RWPE2 (cell line): ENCODE results near the gene ADCY2.

Experiments used
- ATAC-seq: fragments of 200-7000 bp; cut with Tn5 transposase; 3 replicates; pipeline ENCODE4 v1.9.1; 2021; ENCODE audit warnings: low read depth
- DNase-seq: peaks from one replicate; pipeline ENCODE4 v3.0.0-alpha.2; 2020; ENCODE audit warnings: low spot score
- H3K27ac ChIP-seq: fragments of 450-650 bp; 2 replicates; pipeline ENCODE4 v1.5.1; 2017; ENCODE audit warnings: mild to moderate bottlenecking; ENCODE audit not compliant: poor library complexity, severe bottlenecking
- H3K27me3 ChIP-seq: fragments of 250-450 bp; sonication (Bioruptor Pico); 2 replicates; pipeline ENCODE4 v1.5.1; 2021; ENCODE audit warnings: mild to moderate bottlenecking, moderate library complexity; ENCODE audit not compliant: insufficient read depth, poor library complexity, severe bottlenecking
- H3K36me3 ChIP-seq: fragments of 250-450 bp; sonication (Bioruptor Pico); 2 replicates; pipeline ENCODE4 v1.5.1; 2020; ENCODE audit warnings: low read depth, mild to moderate bottlenecking, moderate library complexity
- H3K4me1 ChIP-seq: fragments of 250-450 bp; sonication (Bioruptor Pico); 2 replicates; pipeline ENCODE4 v1.5.1; 2021; ENCODE audit warnings: mild to moderate bottlenecking, moderate library complexity; ENCODE audit not compliant: insufficient read depth, poor library complexity, severe bottlenecking
- H3K4me3 ChIP-seq: fragments of 250-450 bp; sonication (Bioruptor Pico); 2 replicates; pipeline ENCODE4 v1.5.1; 2021; ENCODE audit warnings: mild to moderate bottlenecking, moderate library complexity; ENCODE audit not compliant: severe bottlenecking
- H3K9me3 ChIP-seq: fragments of 250-450 bp; sonication (Bioruptor Pico); 2 replicates; pipeline ENCODE4 v1.5.1; 2021; ENCODE audit warnings: mild to moderate bottlenecking, moderate library complexity; ENCODE audit not compliant: severe bottlenecking
- CTCF ChIP-seq: fragments of 450-650 bp; IDR thresholded peaks from one replicate; pipeline ENCODE4 v1.5.1; 2017; ENCODE audit warnings: mild to moderate bottlenecking, moderate library complexity; ENCODE audit not compliant: poor library complexity, severe bottlenecking

The ADCY2 gene

GRCh38 chr5:7577381-7577780 is 181.4 kb downstream of the ADCY2 start:
- no peak overlapping the region for H3K27ac ChIP-seq
- H3K4me1 ChIP-seq = no peaks in the 10 kb centered on the region
- H3K4me3 ChIP-seq = no peak overlapping the region
- H3K27me3 ChIP-seq = peaks cover 14% of the 10 kb centered on the region
- no peak for ATAC-seq
- no peak for DNase-seq
- no peaks in the 10 kb centered on the region for H3K36me3 ChIP-seq
- H3K9me3 ChIP-seq = no peaks in the 10 kb centered on the region
- TF ChIP-seq CTCF = no peak

DNA sequence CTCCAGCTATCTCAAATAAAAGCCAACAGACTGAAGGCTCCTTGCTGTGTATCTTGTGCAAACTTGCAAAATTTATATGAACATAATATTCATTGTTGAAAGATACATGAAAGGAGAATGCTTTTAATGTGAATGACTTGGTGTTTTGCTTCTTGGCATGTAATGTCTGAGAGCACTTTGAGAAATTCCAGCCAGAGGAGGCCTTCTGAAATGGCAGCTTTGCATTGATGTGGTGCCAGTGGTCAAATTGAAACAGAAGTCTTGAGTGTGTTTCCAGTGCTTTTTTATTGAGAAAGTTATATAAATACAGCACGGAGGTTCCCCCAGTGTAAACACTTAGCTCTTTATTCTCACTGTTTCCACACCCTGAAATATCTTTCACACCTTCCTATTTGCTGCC is 182.1 kb downstream of the ADCY2 start:
- Histone ChIP-seq H3K9me3 (no peaks in the 10 kb centered on the region), H3K4me1 (no peaks in the 10 kb centered on the region), H3K36me3 (no peaks in the 10 kb centered on the region), H3K27me3 (peaks cover 14% of the 10 kb centered on the region), H3K4me3 (no peak overlapping the region), H3K27ac (no peak overlapping the region)
- no peak for ATAC-seq
- no peak for TF ChIP-seq CTCF
- DNase-seq = no peak

- no peak overlapping the region for H3K27ac ChIP-seq
- no peaks in the 10 kb centered on the region for H3K36me3 ChIP-seq
- peaks cover 3% of the 10 kb centered on the region for H3K27me3 ChIP-seq
- no peak for TF ChIP-seq CTCF
- DNase-seq (no peak), ATAC-seq (no peak)
- peaks cover 5% of the 10 kb centered on the region for H3K9me3 ChIP-seq
- no peak overlapping the region for H3K4me3 ChIP-seq
- no peaks in the 10 kb centered on the region for H3K4me1 ChIP-seq
Measured at GRCh38 chr5:7584749-7585148, 188.8 kb downstream of the ADCY2 start.

GRCh38 chr5:7585807-7586206 is 189.9 kb downstream of the ADCY2 start:
- Histone ChIP-seq H3K36me3 (no peaks in the 10 kb centered on the region), H3K9me3 (peaks cover 5% of the 10 kb centered on the region), H3K27me3 (peaks cover 5% of the 10 kb centered on the region), H3K4me3 (no peak overlapping the region), H3K27ac (no peak overlapping the region), H3K4me1 (no peaks in the 10 kb centered on the region)
- DNase-seq (no peak), ATAC-seq (no peak)
- TF ChIP-seq CTCF = no peak

DNA sequence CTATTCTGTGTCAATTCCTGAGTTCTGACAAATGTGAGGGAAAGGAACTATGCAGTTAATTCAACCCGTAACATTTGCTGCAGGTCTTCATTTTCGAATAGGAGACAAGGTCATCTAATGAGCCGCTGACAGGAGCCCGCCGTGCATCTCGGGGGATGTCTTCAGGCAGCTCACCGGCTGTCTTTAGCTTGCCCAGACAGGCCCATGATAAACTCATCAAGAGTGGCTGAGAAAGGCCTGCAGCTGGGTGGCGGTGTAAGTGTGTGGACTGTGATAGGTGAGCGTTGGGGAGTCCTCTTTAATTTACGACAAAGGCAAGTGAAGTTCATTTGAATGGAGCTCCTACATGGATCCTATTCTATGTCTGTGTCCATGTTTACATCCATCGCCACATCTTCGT is 190.5 kb downstream of the ADCY2 start:
- Histone ChIP-seq H3K36me3 (no peaks in the 10 kb centered on the region), H3K4me3 (no peak overlapping the region), H3K27ac (no peak overlapping the region), H3K4me1 (no peaks in the 10 kb centered on the region), H3K27me3 (peaks cover 11% of the 10 kb centered on the region), H3K9me3 (peaks cover 5% of the 10 kb centered on the region)
- ATAC-seq (no peak), DNase-seq (no peak)
- TF ChIP-seq CTCF = no peak
